ENCODE results near the gene WIPF1.

Gene WIPF1

DNA sequence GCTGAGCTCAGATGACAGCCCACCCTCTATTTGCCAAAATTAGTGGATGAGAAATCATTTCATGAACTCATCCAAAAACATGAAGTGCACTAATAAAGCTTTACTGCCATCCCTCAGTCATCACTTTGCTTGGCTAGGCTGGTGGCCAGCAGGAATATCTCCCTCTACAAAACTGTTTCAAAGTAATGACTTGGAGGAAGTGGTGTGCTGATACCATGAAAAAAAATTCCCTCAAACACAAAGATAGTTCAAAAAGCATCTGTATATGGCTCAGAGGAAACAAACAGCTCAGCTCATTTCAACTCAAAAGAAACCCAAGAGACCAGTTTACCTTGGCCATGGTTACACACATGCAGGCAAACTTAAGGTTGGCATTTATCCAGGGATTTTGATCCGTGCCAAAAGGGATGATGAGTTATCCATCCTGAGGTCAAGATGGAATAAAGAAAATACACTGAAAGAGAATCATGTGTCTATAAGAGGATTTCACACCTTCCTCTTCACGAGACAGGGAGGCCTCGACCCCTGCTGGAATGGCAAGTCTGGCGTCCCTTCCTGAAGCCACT is 18.4 kb upstream of the WIPF1 start:
- DNase-seq (ENCODE audit: low read depth) = peak; percentile 52
- TF ChIP-seq, protein P1, sequence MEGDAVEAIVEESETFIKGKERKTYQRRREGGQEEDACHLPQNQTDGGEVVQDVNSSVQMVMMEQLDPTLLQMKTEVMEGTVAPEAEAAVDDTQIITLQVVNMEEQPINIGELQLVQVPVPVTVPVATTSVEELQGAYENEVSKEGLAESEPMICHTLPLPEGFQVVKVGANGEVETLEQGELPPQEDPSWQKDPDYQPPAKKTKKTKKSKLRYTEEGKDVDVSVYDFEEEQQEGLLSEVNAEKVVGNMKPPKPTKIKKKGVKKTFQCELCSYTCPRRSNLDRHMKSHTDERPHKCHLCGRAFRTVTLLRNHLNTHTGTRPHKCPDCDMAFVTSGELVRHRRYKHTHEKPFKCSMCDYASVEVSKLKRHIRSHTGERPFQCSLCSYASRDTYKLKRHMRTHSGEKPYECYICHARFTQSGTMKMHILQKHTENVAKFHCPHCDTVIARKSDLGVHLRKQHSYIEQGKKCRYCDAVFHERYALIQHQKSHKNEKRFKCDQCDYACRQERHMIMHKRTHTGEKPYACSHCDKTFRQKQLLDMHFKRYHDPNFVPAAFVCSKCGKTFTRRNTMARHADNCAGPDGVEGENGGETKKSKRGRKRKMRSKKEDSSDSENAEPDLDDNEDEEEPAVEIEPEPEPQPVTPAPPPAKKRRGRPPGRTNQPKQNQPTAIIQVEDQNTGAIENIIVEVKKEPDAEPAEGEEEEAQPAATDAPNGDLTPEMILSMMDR (IDR thresholded peaks at IDR 0.05; ENCODE audit: control insufficient read depth, insufficient read depth, low read depth, low read length, missing control alignments) = no peak
- no peak overlapping the region for H3K4me3 ChIP-seq (ENCODE audit: control insufficient read depth, low read depth, low read length)

DNA sequence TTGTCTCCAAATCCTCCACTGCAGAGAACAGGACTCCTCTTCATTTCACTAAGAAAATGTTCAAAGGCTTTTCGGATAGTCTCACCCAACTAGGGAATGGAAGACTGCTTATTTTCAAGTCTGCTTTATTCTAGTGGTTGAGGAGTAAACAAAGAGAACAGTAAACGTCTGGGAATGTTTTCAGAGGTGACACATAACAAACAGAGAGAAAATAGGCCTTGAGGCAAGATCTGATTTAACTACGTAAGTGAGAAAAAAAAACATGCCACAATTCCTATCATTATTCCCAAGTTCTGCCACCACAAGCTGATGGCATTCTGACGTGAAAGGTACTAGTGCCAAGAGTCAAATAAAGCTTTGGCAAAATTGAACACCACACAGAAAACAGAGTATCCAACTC is 16.7 kb upstream of the WIPF1 start:
- TF ChIP-seq, protein P1 (IDR thresholded peaks at IDR 0.05; ENCODE audit: control insufficient read depth, insufficient read depth, low read depth, low read length, missing control alignments) = no peak
- no peak overlapping the region for H3K4me3 ChIP-seq (ENCODE audit: control insufficient read depth, low read depth, low read length)
- peak; percentile 69 for DNase-seq (ENCODE audit: low read depth)

DNA sequence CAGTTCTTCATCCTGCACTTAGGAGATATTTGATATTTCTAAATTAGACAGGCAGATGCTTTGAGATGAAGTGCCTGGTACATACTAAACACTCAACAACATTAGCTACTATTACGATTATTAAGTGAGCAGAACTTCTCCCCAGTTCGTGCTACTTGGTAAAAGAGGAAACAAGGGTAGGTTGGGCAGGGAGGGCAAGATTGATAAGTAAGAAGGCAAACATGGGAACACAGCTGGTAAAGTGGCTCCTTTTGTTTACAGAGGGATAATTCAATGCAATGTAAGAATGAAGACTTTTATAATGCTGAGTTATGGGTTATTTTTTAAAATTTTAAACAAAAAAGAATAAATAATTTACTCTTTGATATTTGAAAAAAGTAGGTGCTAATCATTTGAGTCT is 15.9 kb upstream of the WIPF1 start:
- H3K4me3 ChIP-seq (ENCODE audit: control insufficient read depth, low read depth, low read length) = no peak overlapping the region
- DNase-seq (ENCODE audit: low read depth) = no peak
- TF ChIP-seq, protein P1 (IDR thresholded peaks at IDR 0.05; ENCODE audit: control insufficient read depth, insufficient read depth, low read depth, low read length, missing control alignments) = no peak

DNA sequence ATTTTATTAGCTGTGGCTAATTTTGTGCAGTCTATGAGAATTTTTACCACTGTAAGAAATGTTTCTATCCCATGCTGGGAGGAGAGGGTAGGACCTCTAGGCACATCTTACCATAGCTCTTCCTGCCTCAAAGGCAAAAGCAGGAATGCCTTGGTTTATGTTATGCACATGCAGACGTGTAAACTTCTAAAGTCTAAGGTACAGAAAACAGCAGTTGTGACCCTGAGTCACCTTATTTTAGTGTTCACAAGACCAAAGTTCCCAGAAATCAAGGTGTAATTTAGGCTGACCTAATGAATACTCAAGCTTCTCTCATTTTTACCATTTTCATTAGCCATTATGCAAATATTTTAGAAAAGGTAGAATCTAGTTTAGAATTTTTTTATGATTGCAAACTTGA is 15.4 kb upstream of the WIPF1 start:
- TF ChIP-seq, protein P1 (IDR thresholded peaks at IDR 0.05; ENCODE audit: control insufficient read depth, insufficient read depth, low read depth, low read length, missing control alignments) = no peak
- H3K4me3 ChIP-seq (ENCODE audit: control insufficient read depth, low read depth, low read length) = no peak overlapping the region
- no peak for DNase-seq (ENCODE audit: low read depth)

DNA sequence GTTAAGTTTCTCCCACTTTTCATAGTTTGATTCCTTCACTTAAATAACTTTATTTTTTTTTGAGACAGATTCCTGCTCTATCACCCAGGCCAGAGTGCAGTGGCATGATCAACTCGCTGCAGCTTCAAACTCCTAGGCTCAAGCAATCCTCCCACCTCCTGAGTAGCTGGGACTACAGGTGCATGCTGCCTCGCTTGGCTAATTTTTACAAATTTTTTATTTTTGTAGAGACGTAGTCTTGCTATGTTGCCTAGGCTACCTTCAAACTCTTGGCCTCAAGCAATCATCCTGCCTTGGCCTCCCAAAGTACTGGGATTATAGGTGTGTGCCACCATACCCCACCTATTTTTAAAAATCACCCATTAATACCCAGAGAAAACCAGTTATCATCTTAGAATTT is 14.2 kb upstream of the WIPF1 start:
- DNase-seq (ENCODE audit: low read depth) = no peak
- TF ChIP-seq, protein P1 (IDR thresholded peaks at IDR 0.05; ENCODE audit: control insufficient read depth, insufficient read depth, low read depth, low read length, missing control alignments) = no peak
- no peak overlapping the region for H3K4me3 ChIP-seq (ENCODE audit: control insufficient read depth, low read depth, low read length)

DNA sequence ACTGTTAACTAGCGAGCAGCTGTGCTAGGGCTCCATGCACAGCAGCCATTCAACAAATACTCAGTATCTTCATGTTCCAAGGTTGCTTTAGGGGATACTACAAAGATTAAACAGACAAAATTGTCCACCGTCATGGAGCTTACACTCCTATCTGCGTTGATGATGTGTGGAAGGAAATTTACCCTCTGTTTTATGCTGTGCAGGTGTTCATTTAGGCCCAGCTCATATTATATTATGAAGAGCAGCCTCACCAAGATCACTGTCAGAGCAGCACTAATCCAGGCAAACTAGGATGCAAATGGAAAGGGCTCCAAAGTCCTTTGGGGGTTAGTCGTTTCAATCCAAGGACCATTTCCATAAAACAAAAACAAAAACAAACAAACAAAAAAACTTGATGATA is 13.4 kb upstream of the WIPF1 start:
- TF ChIP-seq, protein P1 (IDR thresholded peaks at IDR 0.05; ENCODE audit: control insufficient read depth, insufficient read depth, low read depth, low read length, missing control alignments) = no peak
- H3K4me3 ChIP-seq (ENCODE audit: control insufficient read depth, low read depth, low read length) = no peak overlapping the region
- no peak for DNase-seq (ENCODE audit: low read depth)

All from AG09309 (cell line).